Glutamatergic neuron (in vitro differentiated cells): ENCODE measurements around the gene DTNB. TPM values are rescaled to one million over a fixed set of nuclear protein-coding genes. Genes with fewer than 3 reads are reported as not detected.

Experiments
- DNase-seq: peaks from one replicate; pipeline ENCODE4 v3.0.0; 2022
- H3K27ac Mint-ChIP-seq: one replicate; pipeline ENCODE4 v1.8.0; 2020; ENCODE audit warnings: mild to moderate bottlenecking, mixed read lengths, inconsistent platforms; ENCODE audit not compliant: unreplicated experiment
- H3K27me3 Mint-ChIP-seq: one replicate; pipeline ENCODE4 v1.8.0; 2020; ENCODE audit warnings: mild to moderate bottlenecking, moderate library complexity, mixed read lengths, inconsistent platforms; ENCODE audit not compliant: unreplicated experiment
- H3K36me3 Mint-ChIP-seq: one replicate; pipeline ENCODE4 v1.8.0; 2020; ENCODE audit warnings: mild to moderate bottlenecking, mixed read lengths, inconsistent platforms; ENCODE audit not compliant: unreplicated experiment
- H3K4me1 Mint-ChIP-seq: one replicate; pipeline ENCODE4 v1.8.0; 2020; ENCODE audit warnings: mild to moderate bottlenecking, low read depth, mixed read lengths, inconsistent platforms; ENCODE audit not compliant: unreplicated experiment
- H3K4me3 Mint-ChIP-seq: one replicate; pipeline ENCODE4 v1.8.0; 2020; ENCODE audit warnings: mild to moderate bottlenecking, mixed read lengths, inconsistent platforms; ENCODE audit not compliant: unreplicated experiment
- H3K9me3 Mint-ChIP-seq: one replicate; pipeline ENCODE4 v1.8.0; 2020; ENCODE audit warnings: mild to moderate bottlenecking, moderate library complexity, mixed read lengths, inconsistent platforms; ENCODE audit not compliant: unreplicated experiment
- CTCF ChIP-seq: fragments of 200-600 bp; sonication (generic); IDR thresholded peaks from one replicate; pipeline ENCODE4 v1.5.0; 2021; ENCODE audit not compliant: partially characterized antibody, unreplicated experiment
- total RNA-seq: library from RNA; stranded (reverse); fragmentation: NEBNext Ultra II Directional; extraction: Animal tissue kit (Norgen Biotek cat#: 25700); gene quantifications from one replicate; pipeline ENCODE4 v1.2.1, GENCODE V29; 2021; ENCODE audit not compliant: unreplicated experiment

Gene DTNB
- total RNA-seq, 1 donor from 2014 or later = 41.7 TPM

GRCh38 chr2:25521665-25522387 lies 151.6 kb downstream of the DTNB start:
- Mint-ChIP-seq H3K27ac (no peak overlapping the region), H3K9me3 (no peaks in the 10 kb centered on the region), H3K36me3 (no peaks in the 10 kb centered on the region), H3K4me3 (no peak overlapping the region), H3K27me3 (peaks cover 5% of the 10 kb centered on the region), H3K4me1 (peaks cover 2% of the 10 kb centered on the region)
- TF ChIP-seq CTCF = peak; percentile 83
- no peak for DNase-seq

DNA sequence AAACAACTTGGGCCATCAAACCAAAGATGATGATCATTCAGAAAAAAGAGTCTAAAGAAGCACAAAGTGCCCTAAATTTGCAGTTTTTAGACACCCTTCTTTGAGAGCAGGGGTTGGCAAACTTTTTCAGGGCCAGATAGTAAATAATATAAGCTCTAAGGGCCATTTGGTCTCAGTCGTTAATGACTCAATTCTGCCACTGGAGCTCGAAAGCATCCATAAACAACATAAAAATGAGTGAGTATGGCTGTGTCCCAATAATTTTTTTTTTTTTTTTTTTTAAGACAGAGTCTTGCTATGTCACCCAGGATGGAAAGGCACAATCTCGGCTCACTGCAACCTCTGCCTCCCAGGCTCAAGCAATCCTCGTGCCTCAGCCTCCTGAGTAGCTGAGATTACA lies 152.3 kb downstream of the DTNB start:
- peaks cover 2% of the 10 kb centered on the region for H3K4me1 Mint-ChIP-seq
- H3K27me3 Mint-ChIP-seq = peaks cover 2% of the 10 kb centered on the region
- TF ChIP-seq CTCF = no peak
- no peak overlapping the region for H3K4me3 Mint-ChIP-seq
- no peak overlapping the region for H3K27ac Mint-ChIP-seq
- H3K36me3 Mint-ChIP-seq = no peaks in the 10 kb centered on the region
- no peak for DNase-seq
- no peaks in the 10 kb centered on the region for H3K9me3 Mint-ChIP-seq

- no peak overlapping the region for H3K27ac Mint-ChIP-seq
- no peak overlapping the region for H3K4me3 Mint-ChIP-seq
- H3K36me3 Mint-ChIP-seq = no peaks in the 10 kb centered on the region
- no peaks in the 10 kb centered on the region for H3K9me3 Mint-ChIP-seq
- DNase-seq = no peak
- peaks cover 2% of the 10 kb centered on the region for H3K27me3 Mint-ChIP-seq
- no peak for TF ChIP-seq CTCF
- H3K4me1 Mint-ChIP-seq = peaks cover 2% of the 10 kb centered on the region
Measured at GRCh38 chr2:25517701-25518100, 155.7 kb downstream of the DTNB start.

- DNase-seq = no peak
- Mint-ChIP-seq H3K27me3 (peaks cover 2% of the 10 kb centered on the region), H3K4me3 (no peak overlapping the region), H3K4me1 (no peaks in the 10 kb centered on the region), H3K27ac (no peak overlapping the region), H3K9me3 (no peaks in the 10 kb centered on the region), H3K36me3 (no peaks in the 10 kb centered on the region)
- TF ChIP-seq CTCF = no peak
Measured at GRCh38 chr2:25514043-25514637, 159.2 kb downstream of the DTNB start.

DNA sequence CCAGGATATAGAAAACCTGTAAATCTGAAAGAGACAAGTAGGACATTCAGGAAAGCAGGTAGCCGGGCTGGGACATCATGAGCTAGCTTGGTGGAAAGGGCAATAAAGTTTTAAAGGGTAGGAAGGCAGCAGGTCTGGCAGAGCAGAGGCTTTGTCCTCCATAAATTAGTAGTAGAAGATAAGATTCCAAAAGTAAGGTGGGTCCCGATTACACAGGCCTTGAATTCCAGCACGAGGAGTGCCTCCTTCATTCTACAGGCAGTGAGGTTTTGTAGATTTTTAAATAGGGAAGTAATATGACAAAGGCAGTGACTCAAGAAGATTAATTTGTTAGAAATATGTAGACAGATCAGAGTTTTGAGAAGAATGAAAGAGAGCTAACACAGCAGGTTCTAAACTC lies 160.7 kb downstream of the DTNB start:
- peaks cover 2% of the 10 kb centered on the region for H3K27me3 Mint-ChIP-seq
- no peak overlapping the region for H3K27ac Mint-ChIP-seq
- H3K9me3 Mint-ChIP-seq = no peaks in the 10 kb centered on the region
- no peak for DNase-seq
- H3K36me3 Mint-ChIP-seq = no peaks in the 10 kb centered on the region
- no peaks in the 10 kb centered on the region for H3K4me1 Mint-ChIP-seq
- H3K4me3 Mint-ChIP-seq = no peak overlapping the region
- no peak for TF ChIP-seq CTCF
